ENCODE data around the gene DNAJC13. TPM values are rescaled to one million over a fixed set of nuclear protein-coding genes. Genes with fewer than 3 reads are reported as not detected.

The DNAJC13 gene
- total RNA-seq, 1 donor from 2014 or later = 34.2 TPM

DNA sequence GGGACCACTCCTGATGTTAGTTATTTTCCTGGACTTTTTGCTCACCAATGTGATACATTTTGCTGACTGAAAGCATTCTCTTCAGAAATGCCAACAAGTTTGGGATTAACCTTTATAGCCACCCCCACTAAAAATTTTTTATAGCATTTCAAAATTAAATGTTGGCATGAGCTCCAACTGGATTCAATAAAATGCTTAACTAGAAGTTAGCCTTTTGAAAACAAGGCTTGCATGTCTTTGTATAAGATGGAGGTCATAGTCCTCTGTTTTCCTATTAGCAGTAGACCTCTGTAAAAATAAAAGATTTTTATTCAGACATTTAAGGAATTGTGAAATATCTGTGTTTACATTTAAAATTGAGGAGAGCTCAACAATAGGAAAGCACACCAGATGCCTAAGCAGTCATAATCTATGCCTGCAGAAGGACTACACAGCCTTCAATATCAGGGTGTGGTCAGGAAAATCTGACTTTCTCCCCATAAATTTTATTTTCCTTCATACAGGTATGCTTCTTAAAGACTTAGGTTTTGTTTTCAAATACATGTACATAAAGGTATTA is 87.2 kb downstream of the DNAJC13 start:
- peaks cover 4% of the 10 kb centered on the region for H3K36me3 ChIP-seq (ENCODE audit: control insufficient read depth, insufficient read depth, low read length)
- no peaks in the 10 kb centered on the region for H3K27me3 ChIP-seq (ENCODE audit: control insufficient read depth, insufficient read depth, low read length)
- TF ChIP-seq, protein P1, sequence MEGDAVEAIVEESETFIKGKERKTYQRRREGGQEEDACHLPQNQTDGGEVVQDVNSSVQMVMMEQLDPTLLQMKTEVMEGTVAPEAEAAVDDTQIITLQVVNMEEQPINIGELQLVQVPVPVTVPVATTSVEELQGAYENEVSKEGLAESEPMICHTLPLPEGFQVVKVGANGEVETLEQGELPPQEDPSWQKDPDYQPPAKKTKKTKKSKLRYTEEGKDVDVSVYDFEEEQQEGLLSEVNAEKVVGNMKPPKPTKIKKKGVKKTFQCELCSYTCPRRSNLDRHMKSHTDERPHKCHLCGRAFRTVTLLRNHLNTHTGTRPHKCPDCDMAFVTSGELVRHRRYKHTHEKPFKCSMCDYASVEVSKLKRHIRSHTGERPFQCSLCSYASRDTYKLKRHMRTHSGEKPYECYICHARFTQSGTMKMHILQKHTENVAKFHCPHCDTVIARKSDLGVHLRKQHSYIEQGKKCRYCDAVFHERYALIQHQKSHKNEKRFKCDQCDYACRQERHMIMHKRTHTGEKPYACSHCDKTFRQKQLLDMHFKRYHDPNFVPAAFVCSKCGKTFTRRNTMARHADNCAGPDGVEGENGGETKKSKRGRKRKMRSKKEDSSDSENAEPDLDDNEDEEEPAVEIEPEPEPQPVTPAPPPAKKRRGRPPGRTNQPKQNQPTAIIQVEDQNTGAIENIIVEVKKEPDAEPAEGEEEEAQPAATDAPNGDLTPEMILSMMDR (IDR thresholded peaks at IDR 0.05; ENCODE audit: insufficient read depth, low read length, severe bottlenecking) = no peak
- no peak overlapping the region for H3K4me3 ChIP-seq (ENCODE audit: low read depth, low read length)
- DNase-seq (ENCODE audit: low read depth) (no peak), FAIRE-seq (no peak)

DNA sequence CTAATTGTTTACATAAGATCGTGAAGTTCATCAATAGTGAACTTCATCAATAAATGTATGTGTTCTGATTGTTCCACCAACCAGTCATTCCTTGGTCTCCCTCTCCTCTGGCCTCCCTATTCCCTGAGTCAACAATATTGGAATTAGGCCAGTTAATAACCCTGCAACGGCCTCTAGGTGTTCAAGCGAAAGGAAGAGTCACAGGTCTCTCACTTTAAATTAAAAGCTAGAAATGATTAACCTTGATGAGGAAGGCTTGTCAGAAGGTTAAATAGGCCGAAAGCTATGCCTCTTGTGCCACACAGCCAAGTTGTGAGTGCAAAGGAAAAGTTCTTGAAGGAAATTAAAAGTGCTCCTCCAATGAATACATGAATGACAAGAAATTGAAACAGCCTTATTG is 90.4 kb downstream of the DNAJC13 start:
- Histone ChIP-seq H3K4me3 (ENCODE audit: low read depth, low read length) (no peak overlapping the region), H3K36me3 (ENCODE audit: control insufficient read depth, insufficient read depth, low read length) (peaks cover 3% of the 10 kb centered on the region), H3K27me3 (ENCODE audit: control insufficient read depth, insufficient read depth, low read length) (no peaks in the 10 kb centered on the region)
- DNase-seq (ENCODE audit: low read depth) (peak; percentile 13), FAIRE-seq (no peak)
- TF ChIP-seq, protein P1 (IDR thresholded peaks at IDR 0.05; ENCODE audit: insufficient read depth, low read length, severe bottlenecking) = no peak

DNA sequence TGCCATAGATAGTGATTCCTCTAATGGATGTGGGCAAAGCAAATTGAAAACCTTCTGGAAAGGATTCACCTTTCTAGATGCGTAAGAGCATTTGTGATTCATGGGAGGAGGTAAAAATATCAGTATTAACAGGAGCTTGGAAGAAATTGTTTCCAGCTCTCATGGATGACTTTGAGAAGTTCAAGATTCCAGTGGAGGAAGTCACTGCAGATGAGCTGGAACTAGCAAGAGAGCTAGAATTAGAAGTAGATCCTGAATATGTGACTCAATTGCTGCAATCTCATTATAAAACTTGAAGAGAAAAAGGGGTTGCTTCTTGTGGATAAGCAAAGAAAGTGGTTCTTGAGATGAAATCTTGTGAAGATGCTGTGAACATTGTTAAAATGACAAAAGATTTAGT is 91.8 kb downstream of the DNAJC13 start:
- Histone ChIP-seq H3K36me3 (ENCODE audit: control insufficient read depth, insufficient read depth, low read length) (peaks cover 5% of the 10 kb centered on the region), H3K27me3 (ENCODE audit: control insufficient read depth, insufficient read depth, low read length) (no peaks in the 10 kb centered on the region), H3K4me3 (ENCODE audit: low read depth, low read length) (no peak overlapping the region)
- DNase-seq (ENCODE audit: low read depth) = no peak
- no peak for FAIRE-seq
- TF ChIP-seq, protein P1 (IDR thresholded peaks at IDR 0.05; ENCODE audit: insufficient read depth, low read length, severe bottlenecking) = no peak

DNA sequence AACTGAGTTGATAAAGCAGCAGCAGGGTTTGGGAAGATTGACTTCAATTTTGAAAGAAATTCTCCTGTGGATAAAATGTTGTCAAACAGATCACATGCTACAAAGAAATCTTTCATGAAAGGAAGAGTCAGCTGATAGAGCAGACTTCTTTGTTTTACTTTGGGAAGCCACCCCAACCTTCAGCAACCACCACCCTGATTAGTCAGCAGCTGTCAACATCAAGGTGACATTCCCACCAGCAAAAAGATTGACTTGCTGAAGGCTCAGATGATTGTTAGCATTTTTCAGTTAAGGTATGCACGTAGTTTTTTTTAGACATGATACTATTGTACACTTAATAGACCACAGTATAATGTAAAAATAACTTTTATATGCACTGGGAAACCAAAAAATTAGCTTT is 92.2 kb downstream of the DNAJC13 start:
- TF ChIP-seq, protein P1 (IDR thresholded peaks at IDR 0.05; ENCODE audit: insufficient read depth, low read length, severe bottlenecking) = no peak

DNA sequence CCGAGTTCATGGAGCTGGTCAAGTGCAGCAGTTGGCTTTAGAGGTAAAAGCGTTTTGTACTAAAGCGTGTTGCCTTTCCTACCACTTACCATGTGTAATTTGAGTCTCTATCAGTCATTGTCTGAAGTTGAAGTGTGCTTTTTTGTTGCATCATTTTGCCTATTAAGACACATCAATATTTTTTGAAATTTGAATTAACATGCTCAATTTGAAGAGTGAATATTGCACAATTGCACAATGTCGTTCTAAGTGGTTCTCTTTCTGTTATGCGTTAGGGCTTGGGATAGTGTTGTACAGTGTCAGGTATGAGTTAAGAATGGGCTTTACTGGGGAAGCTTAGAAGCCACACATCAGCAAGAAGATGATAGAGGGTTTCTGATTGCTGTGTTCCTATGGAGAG is 95.8 kb downstream of the DNAJC13 start:
- Histone ChIP-seq H3K4me3 (ENCODE audit: low read depth, low read length) (no peak overlapping the region), H3K27me3 (ENCODE audit: control insufficient read depth, insufficient read depth, low read length) (no peaks in the 10 kb centered on the region), H3K36me3 (ENCODE audit: control insufficient read depth, insufficient read depth, low read length) (peaks cover 5% of the 10 kb centered on the region)
- DNase-seq (ENCODE audit: low read depth) = no peak
- no peak for FAIRE-seq
- TF ChIP-seq, protein P1 (IDR thresholded peaks at IDR 0.05; ENCODE audit: insufficient read depth, low read length, severe bottlenecking) = no peak

More for the DNA sequence above, 92.2 kb downstream of the DNAJC13 start:
- no peak for FAIRE-seq
- DNase-seq (ENCODE audit: low read depth) = no peak
- Histone ChIP-seq H3K27me3 (ENCODE audit: control insufficient read depth, insufficient read depth, low read length) (no peaks in the 10 kb centered on the region), H3K4me3 (ENCODE audit: low read depth, low read length) (no peak overlapping the region), H3K36me3 (ENCODE audit: control insufficient read depth, insufficient read depth, low read length) (peaks cover 5% of the 10 kb centered on the region)

DNA sequence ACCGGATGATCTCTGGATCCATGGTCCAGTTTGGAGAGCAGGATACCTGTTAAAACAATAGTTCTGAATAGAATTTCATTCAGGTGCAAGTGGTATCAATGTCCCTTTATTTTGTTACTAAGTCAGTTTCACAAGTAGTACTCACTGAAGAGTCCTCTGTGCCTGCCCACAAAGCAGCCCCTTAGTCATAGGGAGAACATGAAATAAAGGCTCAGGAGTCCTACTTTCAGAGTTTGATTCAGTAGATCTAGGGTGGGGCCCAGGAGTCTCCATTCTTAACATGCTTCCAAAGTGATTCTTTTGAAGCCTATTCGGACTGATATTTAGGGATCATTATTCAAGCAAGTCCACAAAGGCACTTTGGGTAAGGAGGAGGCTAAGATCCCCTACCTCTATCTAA is 100.0 kb downstream of the DNAJC13 start:
- DNase-seq (ENCODE audit: low read depth) = no peak
- Histone ChIP-seq H3K36me3 (ENCODE audit: control insufficient read depth, insufficient read depth, low read length) (peaks cover 12% of the 10 kb centered on the region), H3K4me3 (ENCODE audit: low read depth, low read length) (no peak overlapping the region), H3K27me3 (ENCODE audit: control insufficient read depth, insufficient read depth, low read length) (no peaks in the 10 kb centered on the region)
- FAIRE-seq = no peak
- TF ChIP-seq, protein P1 (IDR thresholded peaks at IDR 0.05; ENCODE audit: insufficient read depth, low read length, severe bottlenecking) = no peak
